LoVo (cell line): ENCODE measurements around the gene SH3PXD2A.
"Not testable (repeated sequence)": the region's sequence is repeated elsewhere in the genome, so short reads cannot be mapped to it uniquely, and the experiment has no call there.

Experiments
- DNase-seq: peaks from one replicate; pipeline ENCODE4 v3.0.0-alpha.2; 2016; ENCODE audit warnings: low spot score

SH3PXD2A gene

GRCh38 chr10:103789771-103790201 is 65.6 kb downstream of the SH3PXD2A start:
- DNase-seq = peak; percentile 46

DNA sequence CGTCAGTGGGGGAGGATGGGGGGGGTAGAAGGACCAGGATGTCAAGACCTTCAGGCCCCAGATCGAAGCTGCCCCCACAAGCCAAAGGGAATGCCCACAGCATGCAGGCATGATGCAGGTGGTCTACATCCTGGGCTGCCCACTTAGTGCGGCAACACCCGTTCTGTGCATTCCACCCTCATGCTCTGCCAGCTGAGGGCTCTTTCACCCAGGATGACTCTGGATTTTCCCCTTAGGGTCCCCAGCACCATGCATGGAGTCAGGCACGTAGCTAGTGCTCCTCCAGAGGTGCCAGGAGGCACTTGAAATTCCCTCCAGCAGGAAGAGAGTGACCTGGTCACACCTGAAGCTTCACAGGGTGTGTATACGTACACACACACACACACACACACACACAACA is 66.2 kb downstream of the SH3PXD2A start:
- no peak for DNase-seq

- no peak for DNase-seq
Observed at GRCh38 chr10:103787331-103787730, 68.0 kb downstream of the SH3PXD2A start.

DNA sequence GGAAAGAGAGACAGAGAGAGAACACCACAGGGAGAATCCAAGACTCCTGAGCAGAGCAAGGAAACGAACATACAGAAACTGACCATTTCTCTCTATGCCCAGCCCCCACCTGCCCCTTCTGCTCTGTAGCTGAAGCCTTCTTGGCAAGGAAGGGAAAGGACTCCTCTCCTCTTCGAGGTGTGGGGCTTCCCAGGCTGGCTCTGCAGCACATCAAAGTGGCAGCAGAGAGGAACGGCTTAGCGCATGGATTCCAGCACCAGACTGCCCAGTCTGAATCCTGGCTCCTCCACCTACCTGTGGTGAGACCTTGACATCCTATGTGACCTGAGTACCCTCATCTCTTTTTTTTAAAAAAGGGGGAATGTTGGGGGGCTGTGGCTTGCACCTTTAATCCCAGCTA is 69.4 kb downstream of the SH3PXD2A start:
- DNase-seq = no peak

GRCh38 chr10:103784723-103785418 is 70.5 kb downstream of the SH3PXD2A start:
- peak; percentile 8 for DNase-seq

GRCh38 chr10:103784089-103784488 is 71.3 kb downstream of the SH3PXD2A start:
- no peak for DNase-seq

- DNase-seq = no peak
Observed at GRCh38 chr10:103783681-103784080, 71.7 kb downstream of the SH3PXD2A start.

DNA sequence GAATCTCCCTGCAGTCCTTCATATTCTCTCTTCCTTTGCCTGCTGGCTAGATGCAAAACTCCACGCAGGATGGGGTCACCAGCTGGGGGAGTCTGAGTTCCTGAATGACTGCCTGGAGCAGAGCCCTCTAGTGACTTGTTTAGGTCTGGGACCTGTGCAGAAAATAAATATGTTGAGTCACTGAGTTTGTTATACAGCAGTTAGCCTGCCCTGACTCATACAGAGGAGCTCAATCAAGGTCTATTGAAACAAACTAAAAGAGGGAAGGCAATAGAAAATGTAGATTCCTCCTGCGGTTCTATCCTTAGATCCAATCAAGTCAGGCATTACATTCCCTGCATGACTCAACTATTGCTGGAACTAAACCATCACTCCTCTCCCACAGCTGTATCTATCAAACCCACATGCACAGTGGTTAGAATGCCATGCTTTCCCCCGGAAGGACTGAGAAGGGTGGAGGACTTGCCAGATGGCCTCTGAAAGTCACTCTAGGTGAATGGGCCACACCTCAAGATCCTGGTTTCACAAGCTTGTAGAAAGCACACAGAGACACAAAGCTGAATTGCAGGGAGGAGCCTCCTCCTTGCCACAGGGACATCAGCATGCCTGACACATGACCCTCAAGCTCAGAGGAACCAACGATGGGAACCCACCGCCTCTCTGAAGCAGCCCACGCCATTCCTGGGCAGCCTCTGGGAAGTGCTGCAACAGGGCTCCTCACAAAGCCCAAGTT is 73.9 kb downstream of the SH3PXD2A start:
- DNase-seq = peak; percentile 28

- DNase-seq = no peak
Observed at GRCh38 chr10:103780242-103781149, 74.9 kb downstream of the SH3PXD2A start.

- DNase-seq = no peak
Observed at GRCh38 chr10:103778358-103779139, 76.8 kb downstream of the SH3PXD2A start.

DNA sequence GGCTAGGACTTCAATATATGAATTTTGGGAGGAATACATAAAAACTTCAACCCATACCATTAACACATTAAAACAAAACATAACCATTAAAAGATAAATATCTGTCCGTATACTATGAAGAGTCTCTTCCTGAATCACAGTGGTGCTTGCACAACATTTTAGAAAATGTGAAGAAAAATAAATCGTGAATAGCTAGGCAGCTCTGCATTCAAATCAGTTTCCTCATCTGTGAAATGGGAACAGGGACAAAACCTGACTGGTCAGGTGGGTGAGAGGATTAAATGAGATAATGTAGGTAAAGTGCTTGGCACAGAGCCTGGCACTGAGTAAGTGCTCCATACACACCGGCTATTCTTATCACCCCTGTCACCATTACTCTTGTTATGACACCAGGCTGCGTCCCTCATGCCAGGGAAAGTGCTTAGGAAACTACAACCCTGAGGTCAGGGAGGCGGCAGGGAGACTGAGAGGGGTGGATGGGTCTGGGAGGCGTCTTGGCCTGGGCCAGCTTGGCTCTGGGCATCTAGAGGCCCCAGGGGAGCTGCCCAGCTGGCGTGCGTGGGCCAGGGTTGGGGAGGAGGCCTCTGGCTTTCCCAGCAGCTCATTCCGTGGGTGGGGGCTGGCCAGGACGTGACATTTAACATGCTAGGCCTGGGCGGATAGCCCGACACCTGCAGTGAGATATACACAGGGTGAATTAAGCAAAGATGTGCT is 78.3 kb downstream of the SH3PXD2A start:
- DNase-seq = no peak

- DNase-seq = no peak
Observed at GRCh38 chr10:103775776-103776175, 79.6 kb downstream of the SH3PXD2A start.

- not testable (repeated sequence) for DNase-seq
Observed at GRCh38 chr10:103772846-103773245, 82.5 kb downstream of the SH3PXD2A start.

- peak; percentile 65 for DNase-seq
Observed at GRCh38 chr10:103772096-103772845, 83.1 kb downstream of the SH3PXD2A start.

- DNase-seq = no peak
Observed at GRCh38 chr10:103770139-103770538, 85.2 kb downstream of the SH3PXD2A start.

GRCh38 chr10:103769176-103769575 is 86.2 kb downstream of the SH3PXD2A start:
- no peak for DNase-seq

DNA sequence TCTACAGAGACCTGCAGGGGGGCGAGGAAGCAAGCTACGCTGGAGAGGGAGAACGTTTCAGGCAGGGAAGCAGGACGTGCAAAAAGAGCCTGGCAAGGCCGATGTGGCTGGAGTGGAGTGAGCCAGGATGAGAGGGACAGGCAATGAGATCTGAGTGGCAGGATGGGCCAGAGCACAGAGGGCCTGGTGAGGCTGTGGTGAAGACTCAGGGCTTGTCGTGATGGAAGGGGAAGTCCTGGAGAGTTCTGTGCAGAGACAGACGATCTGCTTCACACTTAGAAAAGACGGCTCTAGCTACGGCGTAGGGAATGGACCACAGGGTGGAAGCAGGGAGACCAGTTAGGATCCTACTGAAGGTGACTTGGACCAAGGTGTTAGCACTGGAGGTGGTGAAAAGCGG is 87.0 kb downstream of the SH3PXD2A start:
- DNase-seq = no peak

- no peak for DNase-seq
Observed at GRCh38 chr10:103767756-103768155, 87.6 kb downstream of the SH3PXD2A start.

DNA sequence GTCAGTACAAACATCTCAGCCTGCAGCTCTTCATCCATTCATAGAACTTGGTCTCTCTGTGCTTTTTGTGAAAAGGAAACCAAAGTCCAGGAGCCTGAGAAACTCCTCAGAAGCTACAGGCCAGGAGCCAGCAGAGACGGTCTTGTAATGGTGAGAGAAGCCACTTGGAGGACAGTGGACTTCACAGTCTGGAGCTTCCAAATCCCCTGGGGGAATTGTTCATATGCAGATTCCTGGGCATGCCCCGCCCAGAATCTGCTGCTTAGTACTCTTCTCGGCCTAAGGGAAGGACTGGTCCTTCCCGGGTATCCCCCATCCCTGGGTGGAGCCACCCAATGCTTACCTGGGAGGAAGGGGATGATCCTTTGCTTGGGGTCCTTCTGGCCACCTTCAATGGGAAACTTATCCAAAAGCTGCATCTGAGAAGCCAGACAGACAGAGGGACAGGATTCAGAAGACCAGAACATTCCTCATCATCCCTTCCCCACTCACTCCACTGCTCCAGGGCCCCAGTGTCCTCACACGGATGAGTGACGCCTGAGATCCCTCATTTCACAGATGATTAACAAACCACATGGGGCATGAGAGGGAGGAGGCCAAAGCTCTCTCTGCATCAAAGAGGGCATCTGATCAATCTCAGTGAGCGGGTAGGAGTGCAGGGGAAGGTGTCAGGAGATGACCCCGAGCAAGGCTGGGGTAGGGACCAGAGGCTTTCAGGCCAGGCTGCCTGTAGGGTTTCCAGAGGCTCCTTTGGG is 88.4 kb downstream of the SH3PXD2A start:
- no peak for DNase-seq

DNA sequence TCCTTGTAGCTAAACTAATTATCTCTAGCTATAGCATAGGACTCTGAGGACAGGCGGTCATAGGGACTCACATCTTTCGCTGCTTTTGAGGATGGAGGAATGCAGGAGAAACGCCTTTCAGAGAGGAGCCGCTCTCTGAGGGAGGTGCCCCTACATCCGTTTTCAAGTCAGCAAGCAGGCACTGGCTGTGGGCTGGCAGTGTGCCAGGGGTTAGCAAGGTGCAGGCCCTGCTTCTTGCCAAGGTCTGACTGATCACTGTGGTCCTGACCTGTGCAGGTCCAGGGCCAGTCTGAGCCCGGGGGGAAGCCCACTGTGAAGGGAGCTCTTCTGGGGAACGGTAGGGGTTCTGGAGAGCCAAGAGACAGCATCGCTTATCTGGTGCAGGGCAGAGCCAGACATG is 89.4 kb downstream of the SH3PXD2A start:
- peak; percentile 4 for DNase-seq
